Measurements from ENCODE around the gene SUSD4. TPM values are rescaled to one million over a fixed set of nuclear protein-coding genes. Genes with fewer than 3 reads are reported as not detected.

The SUSD4 gene
- total RNA-seq, 1 experiment from 2014 or later, result 3.5 TPM

GRCh38 chr1:223204424-223204823 lies 159.6 kb downstream of the SUSD4 start:
- Histone ChIP-seq H3K23ac (ENCODE audit: insufficient read length, low read depth, low read length) (no peak overlapping the region), H4K91ac (ENCODE audit: insufficient read length, low read depth, low read length) (no peak overlapping the region), H2AK5ac (ENCODE audit: insufficient read length, low read length) (no peak overlapping the region), H3T11ph (ENCODE audit: low read length) (no peak overlapping the region), H2AFZ (ENCODE audit: low read length) (no peak overlapping the region), H2BK120ac (ENCODE audit: low read depth, low read length, poor library complexity, severe bottlenecking) (no peak overlapping the region), H3K4me1 (ENCODE audit: insufficient read depth, low read length) (no peaks in the 10 kb centered on the region), H3K4ac (ENCODE audit: low read depth, low read length) (no peak overlapping the region), H3K27ac (ENCODE audit: insufficient read length, low read depth, low read length) (no peak overlapping the region), H4K20me1 (ENCODE audit: control insufficient read depth, insufficient read depth, insufficient read length) (no peaks in the 10 kb centered on the region), H3K27me3 (ENCODE audit: insufficient read depth, low read length) (no peaks in the 10 kb centered on the region), H2BK15ac (ENCODE audit: low read depth, low read length) (no peak overlapping the region), H3K79me1 (ENCODE audit: insufficient read depth, low read depth, low read length, poor library complexity, severe bottlenecking) (no peaks in the 10 kb centered on the region), H3K56ac (ENCODE audit: insufficient read length, low read depth, low read length) (no peak overlapping the region), H4K5ac (ENCODE audit: insufficient read length, low read depth, low read length) (no peak overlapping the region), H3K14ac (ENCODE audit: insufficient read depth, low read length) (no peak overlapping the region; the same call in 1 of the 2 replicates), H3K9me3 (ENCODE audit: control insufficient read depth, low read depth, low read length) (no peaks in the 10 kb centered on the region), H3K79me2 (ENCODE audit: insufficient read depth, low read length) (no peaks in the 10 kb centered on the region), H2BK5ac (ENCODE audit: insufficient read length, low read length) (no peak overlapping the region), H3K4me2 (ENCODE audit: insufficient read depth, insufficient read length, low read length) (no peak overlapping the region), H3K18ac (ENCODE audit: insufficient read length, low read depth, low read length) (no peak overlapping the region), H2BK20ac (ENCODE audit: low read depth, low read length, poor library complexity, severe bottlenecking) (no peak overlapping the region), H2BK12ac (ENCODE audit: insufficient read length, low read depth, low read length) (no peak overlapping the region), H4K8ac (replicated peaks; ENCODE audit: insufficient read length, low read depth, low read length) (no peak overlapping the region), H3K9ac (ENCODE audit: extremely low read depth, insufficient read length, low read length) (no peak overlapping the region), H3K23me2 (ENCODE audit: insufficient read length, low read depth, low read length, poor library complexity, severe bottlenecking) (no peaks in the 10 kb centered on the region)
- no peak for DNase-seq
- H3K4me3 Mint-ChIP-seq, result no peak overlapping the region
- H3K4me1 Mint-ChIP-seq, result peaks cover 6 to 13% of the 10 kb centered on the region in 2 experiments
- no peak overlapping the region for H3K27ac Mint-ChIP-seq
- TF ChIP-seq, protein P1, sequence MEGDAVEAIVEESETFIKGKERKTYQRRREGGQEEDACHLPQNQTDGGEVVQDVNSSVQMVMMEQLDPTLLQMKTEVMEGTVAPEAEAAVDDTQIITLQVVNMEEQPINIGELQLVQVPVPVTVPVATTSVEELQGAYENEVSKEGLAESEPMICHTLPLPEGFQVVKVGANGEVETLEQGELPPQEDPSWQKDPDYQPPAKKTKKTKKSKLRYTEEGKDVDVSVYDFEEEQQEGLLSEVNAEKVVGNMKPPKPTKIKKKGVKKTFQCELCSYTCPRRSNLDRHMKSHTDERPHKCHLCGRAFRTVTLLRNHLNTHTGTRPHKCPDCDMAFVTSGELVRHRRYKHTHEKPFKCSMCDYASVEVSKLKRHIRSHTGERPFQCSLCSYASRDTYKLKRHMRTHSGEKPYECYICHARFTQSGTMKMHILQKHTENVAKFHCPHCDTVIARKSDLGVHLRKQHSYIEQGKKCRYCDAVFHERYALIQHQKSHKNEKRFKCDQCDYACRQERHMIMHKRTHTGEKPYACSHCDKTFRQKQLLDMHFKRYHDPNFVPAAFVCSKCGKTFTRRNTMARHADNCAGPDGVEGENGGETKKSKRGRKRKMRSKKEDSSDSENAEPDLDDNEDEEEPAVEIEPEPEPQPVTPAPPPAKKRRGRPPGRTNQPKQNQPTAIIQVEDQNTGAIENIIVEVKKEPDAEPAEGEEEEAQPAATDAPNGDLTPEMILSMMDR (conservative IDR thresholded peaks at IDR 0.05), result no peak
- H3K9me3 Mint-ChIP-seq, result no peaks in the 10 kb centered on the region
- no peaks in the 10 kb centered on the region for H3K36me3 Mint-ChIP-seq (ENCODE audit: insufficient read depth in 1 of 3, low read depth in 3 of 3)
- peaks cover 3% of the 10 kb centered on the region for H3K27me3 Mint-ChIP-seq (ENCODE audit: low read depth)
- WGBS (ENCODE audit: extremely low coverage, insufficient read length, low lambda C conversion rate), result no CpG with 5 or more reads among the region's 4 CpGs
